Panc1 (cell line): Measurements from ENCODE around the gene IFFO2.

Experiments
- CTCF ChIP-seq: fragments of 450-650 bp; IDR thresholded peaks from 2 replicates; pipeline ENCODE4 v1.5.1; 2017; ENCODE audit warnings: mild to moderate bottlenecking
- REST ChIP-seq, 2 experiments: IDR thresholded peaks; 2 replicates each; pipeline ENCODE4 v1.6.1; 2011 to 2012; ENCODE audit warnings: low read depth in 2 of 2, control low read depth in 1 of 2, low read length in 1 of 2, mild to moderate bottlenecking in 1 of 2, moderate library complexity in 1 of 2; ENCODE audit not compliant: insufficient read depth in 1 of 2

- TF ChIP-seq CTCF (no peak), REST (IDR thresholded peaks at IDR 0.05; ENCODE audit: insufficient read depth in 1 of 2, low read depth in 2 of 2, low read length in 1 of 2) (no peak)
These were observed 10.7 kb upstream of the IFFO2 start for GRCh38 chr1:18967066-18967690.
